ENCODE measurements around the gene PTCHD4. TPM values are rescaled to one million over a fixed set of nuclear protein-coding genes. Genes with fewer than 3 reads are reported as not detected.

The PTCHD4 gene
- total RNA-seq (1 to 10 TPM in 2 of 10 donors, under 1 TPM in 8; 0.23 to 1.0 (median 0.64) TPM), polyA plus RNA-seq (under 1 TPM; 0.01 to 0.15 TPM)
- long read RNA-seq, donor 1, result 0 reads
- long read RNA-seq, donor 2, result 0 reads
- long read RNA-seq, donor 3, partial matches to known transcripts, result 0 of 1 reads
- long read RNA-seq, donor 3, other reads (novel, unspliced or antisense), result 1 of 1 reads

- Histone ChIP-seq H3K27me3 (no peaks in the 10 kb centered on the region), H3K27ac (peak within 1 kb of the TSS in 7 of 10 donors; percentile 14 to 83 (median 52)), H3K4me1 (peaks cover 0 to 15% (median 0%) of the 10 kb centered on the region in 9 donors), H3K9me3 (no peaks in the 10 kb centered on the region), H3K36me3 (no peaks in the 10 kb centered on the region), H3K4me3 (peak within 1 kb of the TSS in 9 of 10 donors; percentile 16 to 56 (median 41))
- TF ChIP-seq CTCF (IDR thresholded peaks at IDR 0.05), result no peak
- intact Hi-C loops (cut with DNase I), result no loop called here
- 42 to 60% methylated on average over 1 of the region's 1 CpG for WGBS, 2 donors
- peak in 5 of 8 donors; percentile 41 to 75 (median 45) for ATAC-seq
- DNase-seq, result peak in 1 of 2 donors; percentile 12
These were observed at the start of gene PTCHD4 for GRCh38 chr6:48111143-48111506. PTCHD4 (minus strand) TSS chr6:48111197; CDS start chr6:48068957, 42,240 bp downstream.

GRCh38 chr6:48151142-48151541 is 40.1 kb upstream of the PTCHD4 start:
- no peak for ATAC-seq
- no peak overlapping the region for H3K27ac ChIP-seq
- intact Hi-C loops (cut with DNase I), result no loop called here
- peaks cover 0 to 34% (median 9%) of the 10 kb centered on the region in 11 donors for H3K9me3 ChIP-seq
- no peaks in the 10 kb centered on the region for H3K27me3 ChIP-seq
- H3K4me1 ChIP-seq, result no peaks in the 10 kb centered on the region
- no peak overlapping the region for H3K4me3 ChIP-seq
- H3K36me3 ChIP-seq, result no peaks in the 10 kb centered on the region
- 93% methylated on average over 2 of the region's 2 CpGs for WGBS, 2 donors
- no peak for TF ChIP-seq CTCF (IDR thresholded peaks at IDR 0.05)
- DNase-seq, result no peak

- DNase-seq (no peak), ATAC-seq (no peak)
- WGBS, 2 donors, result 86 to 92% methylated on average over 2 of the region's 2 CpGs
- Histone ChIP-seq H3K27ac (no peak overlapping the region), H3K4me3 (no peak overlapping the region), H3K9me3 (peaks cover 0 to 33% (median 9%) of the 10 kb centered on the region in 11 donors), H3K36me3 (no peaks in the 10 kb centered on the region), H3K27me3 (no peaks in the 10 kb centered on the region), H3K4me1 (no peaks in the 10 kb centered on the region)
- no peak for TF ChIP-seq CTCF (IDR thresholded peaks at IDR 0.05)
- intact Hi-C loops (cut with DNase I), result no loop called here
These were observed 39.7 kb upstream of the PTCHD4 start for GRCh38 chr6:48150701-48151100.

GRCh38 chr6:48147051-48147450 is 36.1 kb upstream of the PTCHD4 start:
- H3K9me3 ChIP-seq, result peaks cover 0 to 7% (median 2%) of the 10 kb centered on the region in 11 donors
- DNase-seq (no peak), ATAC-seq (no peak)
- no peaks in the 10 kb centered on the region for H3K27me3 ChIP-seq
- no peaks in the 10 kb centered on the region for H3K36me3 ChIP-seq
- H3K4me1 ChIP-seq, result peaks cover 0 to 7% (median 0%) of the 10 kb centered on the region in 9 donors
- H3K4me3 ChIP-seq, result no peak overlapping the region
- intact Hi-C loops (cut with DNase I), result no loop called here
- no peak for TF ChIP-seq CTCF (IDR thresholded peaks at IDR 0.05)
- H3K27ac ChIP-seq, result no peak overlapping the region
